Endothelial cell of umbilical vein (primary cell): ENCODE results near the gene GADD45A. TPM values are rescaled to one million over a fixed set of nuclear protein-coding genes. Genes with fewer than 3 reads are reported as not detected.
A peak's percentile ranks its signal among the peaks of the same experiment; 100 is the strongest.

ENCODE experiments used
- BruUV-seq: library from RNA; stranded (reverse); fragments of 400-500 nt; replicated peaks from 2 replicates; lab custom pipeline; 2021; lab: Mats Ljungman, UMichigan
- CTCF ChIA-PET: fragments of 300-600, 350-600 bp; sonication (Branson Sonifier 250); formaldehyde crosslinking; loops from one replicate; lab custom pipeline; 2021; ENCODE audit warnings: antibody characterized with exemption, inconsistent platforms; lab: Charles Lee
- POLR2A ChIA-PET: fragments of 300-600, 350-600 bp; sonication (Branson Sonifier 250); formaldehyde crosslinking; loops from one replicate; lab custom pipeline; 2021; ENCODE audit warnings: antibody characterized with exemption, inconsistent platforms; lab: Charles Lee
- DNase-seq: peaks from one replicate; pipeline ENCODE4 v3.0.0-alpha.2; 2011; ENCODE audit warnings: low read depth, low spot score
- FAIRE-seq: peaks from 2 replicates; lab custom pipeline; 2011; peaks lifted over from hg19 to GRCh38; lab: Jason Lieb, UNC
- H2AFZ ChIP-seq: 2 replicates; pipeline ENCODE4 v1.6.0; 2012; ENCODE audit warnings: low read depth, low read length, control low read depth, inconsistent platforms
- H3K27ac ChIP-seq: 2 replicates; pipeline ENCODE4 v1.5.1; 2011; ENCODE audit warnings: low read depth, mild to moderate bottlenecking, control low read depth, low read length, moderate library complexity; ENCODE audit not compliant: insufficient read depth
- H3K27me3 ChIP-seq, 2 experiments: 2 replicates each; pipeline versions ENCODE4 v1.6.0 to v1.6.1; 2011; ENCODE audit warnings: low read length in 2 of 2, mixed read lengths in 1 of 2; ENCODE audit not compliant: control insufficient read depth in 2 of 2, insufficient read depth in 2 of 2
- H3K36me3 ChIP-seq, 2 experiments: 2 replicates in 1 of 2; 3 replicates in 1 of 2; pipeline ENCODE4 v1.5.1; 2011; ENCODE audit warnings: low read length in 2 of 2, mild to moderate bottlenecking in 1 of 2, moderate library complexity in 1 of 2; ENCODE audit not compliant: control insufficient read depth in 2 of 2, insufficient read depth in 2 of 2; ENCODE audit errors: extremely low read depth in 1 of 2
- H3K4me1 ChIP-seq: 3 replicates; pipeline ENCODE4 v1.5.1; 2011; ENCODE audit warnings: mild to moderate bottlenecking, low read length; ENCODE audit not compliant: control insufficient read depth, insufficient read depth; ENCODE audit errors: extremely low read depth
- H3K4me2 ChIP-seq: 2 replicates; pipeline ENCODE4 v1.6.1; 2011; ENCODE audit warnings: low read length, control low read depth, mixed read lengths; ENCODE audit not compliant: insufficient read depth
- H3K4me3 ChIP-seq, 3 experiments: fragments of 200-600 bp in 1 of 3; sonication (generic), shearing (Covaris generic) in 1 of 3; replicated peaks in 1 of 3; 2 replicates each; pipeline ENCODE4 v1.5.1; 2011 to 2016; ENCODE audit warnings: control low read depth in 3 of 3, low read length in 3 of 3, mild to moderate bottlenecking in 2 of 3, inconsistent platforms in 1 of 3, low read depth in 1 of 3, moderate library complexity in 1 of 3; ENCODE audit not compliant: insufficient read depth in 1 of 3
- H3K79me2 ChIP-seq: 2 replicates; pipeline ENCODE4 v1.6.0; 2012; ENCODE audit warnings: low read length, inconsistent platforms; ENCODE audit not compliant: control insufficient read depth, insufficient read depth
- H3K9ac ChIP-seq: replicated peaks from 2 replicates; pipeline ENCODE3; 2011; ENCODE audit warnings: low read length, control low read depth; ENCODE audit not compliant: insufficient read depth; ENCODE audit errors: extremely low read depth
- H3K9me1 ChIP-seq: replicated peaks from 3 replicates; pipeline ENCODE4 v1.6.0; 2011; ENCODE audit warnings: mild to moderate bottlenecking, low read length; ENCODE audit not compliant: control insufficient read depth, insufficient read depth; ENCODE audit errors: extremely low read depth
- H3K9me3 ChIP-seq: replicated peaks from 2 replicates; pipeline ENCODE4 v1.5.1; 2012; ENCODE audit warnings: low read length, inconsistent platforms; ENCODE audit not compliant: control insufficient read depth, insufficient read depth
- H4K20me1 ChIP-seq: replicated peaks from 2 replicates; pipeline ENCODE3; 2011; ENCODE audit warnings: mild to moderate bottlenecking, low read length; ENCODE audit not compliant: control insufficient read depth, insufficient read depth; ENCODE audit errors: extremely low read depth
- CTCF ChIP-seq, 2 donors: IDR thresholded peaks; 1 replicate in 1 of 2; 2 replicates in 1 of 2; pipeline ENCODE4 v1.5.1; 2011; ENCODE audit warnings: low read length in 2 of 2, mild to moderate bottlenecking in 2 of 2, moderate library complexity in 2 of 2, control low read depth in 1 of 2, inconsistent platforms in 1 of 2, low read depth in 1 of 2; ENCODE audit not compliant: insufficient read depth in 1 of 2; ENCODE audit errors: extremely low read depth in 1 of 2
- EZH2 ChIP-seq: IDR thresholded peaks from 2 replicates; pipeline ENCODE4 v1.6.1; 2012; ENCODE audit warnings: borderline replicate concordance, low read depth, mild to moderate bottlenecking, moderate library complexity, low read length, inconsistent platforms; ENCODE audit not compliant: severe bottlenecking
- FOS ChIP-seq: IDR thresholded peaks from 2 replicates; pipeline ENCODE4 v1.6.1; 2011; ENCODE audit warnings: mild to moderate bottlenecking, low read length, moderate library complexity, borderline replicate concordance; ENCODE audit not compliant: insufficient read depth
- GATA2 ChIP-seq: IDR thresholded peaks from 2 replicates; pipeline ENCODE4 v1.7.0; 2011; ENCODE audit warnings: low read depth, mild to moderate bottlenecking, moderate library complexity, mixed read lengths, low read length; ENCODE audit not compliant: insufficient read length, insufficient read depth
- JUN ChIP-seq: IDR thresholded peaks from 2 replicates; pipeline ENCODE4 v1.6.1; 2011; ENCODE audit warnings: borderline replicate concordance, low read depth; ENCODE audit not compliant: insufficient read length, insufficient read depth
- MAX ChIP-seq: IDR thresholded peaks from 2 replicates; pipeline ENCODE4 v1.6.1; 2011; ENCODE audit not compliant: insufficient read depth, insufficient read length
- MYC ChIP-seq: IDR thresholded peaks from one replicate; pipeline ENCODE4 v1.6.1; 2011; ENCODE audit warnings: mild to moderate bottlenecking, low read depth, low read length
- POLR2A ChIP-seq: IDR thresholded peaks from 2 replicates; pipeline ENCODE4 v1.6.1; 2012; ENCODE audit warnings: low read depth, mild to moderate bottlenecking, control low read depth, low read length
- POLR2AphosphoS5 ChIP-seq: IDR thresholded peaks from 2 replicates; pipeline ENCODE4 v1.6.1; 2012; ENCODE audit warnings: low read depth, mild to moderate bottlenecking, control low read depth, low read length, moderate library complexity; ENCODE audit not compliant: insufficient read depth
- dilution Hi-C: fragments of 300-500 bp; cut with MboI; formaldehyde crosslinking; loops from one replicate; pipeline ENCODE4 v1.15.0; 2019; ENCODE audit warnings: low sequenced_read_pairs; ENCODE audit not compliant: extremely low pct_ligation_motif_present
- intact Hi-C: fragments of 100-400 bp; cut with micrococcal nuclease; formaldehyde crosslinking; loops from one replicate; pipeline ENCODE4 v1.10.0; 2022
- polyA plus RNA-seq, 4 experiments: library from polyadenylated mRNA; depleted of rRNA in 3 of 4; stranded (reverse) in 3 of 4; unstranded in 1 of 4; fragments of >200 nt; gene quantifications; 2 replicates each; pipeline versions ENCODE4 v1.2.1 to v1.2.3, GENCODE V29; 2011 to 2012; ENCODE audit warnings: missing spikeins in 1 of 4
- total RNA-seq: library from RNA; stranded (reverse); gene quantifications from 2 replicates; pipeline ENCODE4 v1.2.3, GENCODE V29; 2021

GADD45A gene
- total and polyA plus RNA-seq, 2 donors (not counting 3 experiments of a cell fraction or from before 2014, with no cell fraction given), result 77.4 to 87.6 TPM

- FAIRE-seq, result peak; percentile 91
Measured at GRCh38 chr1:67686267-67687197, 1.5 kb downstream of the GADD45A start.

More at GRCh38 chr1:67686267-67687197, 1.5 kb downstream of the GADD45A start:
- Histone ChIP-seq H3K27me3 (no peaks in the 10 kb centered on the region), H3K27ac (peak overlapping the region; percentile 90), H3K4me1 (peaks cover 43% of the 10 kb centered on the region), H3K36me3 (peaks cover 0 to 8% of the 10 kb centered on the region in 2 experiments), H4K20me1 (no peaks in the 10 kb centered on the region), H3K9ac (peak overlapping the region; percentile 96), H3K9me3 (no peaks in the 10 kb centered on the region), H3K9me1 (no peaks in the 10 kb centered on the region), H2AFZ (no peak overlapping the region), H3K79me2 (peaks cover 18% of the 10 kb centered on the region), H3K4me3 (peak overlapping the region; percentile 77 to 85 (median 83)), H3K4me2 (peak overlapping the region; percentile 91)
- TSS peak; percentile 79 for BruUV-seq
- TF ChIP-seq EZH2 (no peak), CTCF (IDR thresholded peaks at IDR 0.05; ENCODE audit: extremely low read depth in 1 of 2, insufficient read depth in 1 of 2, low read depth in 1 of 2, low read length in 2 of 2) (peak in 1 of 2 donors; percentile 7), GATA2 (peak; percentile 96), MAX (no peak), FOS (peak; percentile 99), JUN (peak; percentile 82), MYC (peak; percentile 73), POLR2AphosphoS5 (peak; percentile 94), POLR2A (peak; percentile 53)
- intact Hi-C loops, result loop anchor here (1.0 to 2.0 kb wide), 7 partner anchors 27 to 160 kb away; no protein-coding TSS in a partner anchor
- peak; percentile 95 for DNase-seq
- CTCF ChIA-PET, result interaction anchor here (0.5 to 7.7 kb wide), 17 partner anchors 12 to 698 kb away, joined by 3 to 87 read pairs (median 3); no protein-coding TSS in a partner anchor
- dilution Hi-C loops, result no loop called here
- POLR2A ChIA-PET, result interaction anchor here (0.7 to 2.9 kb wide), 15 partner anchors 12 to 174 kb away, joined by 3 to 22 read pairs (median 4); no protein-coding TSS in a partner anchor
